Measurements from ENCODE around the gene HAUS1. TPM values are rescaled to one million over a fixed set of nuclear protein-coding genes. Genes with fewer than 3 reads are reported as not detected.

Gene HAUS1
- total RNA-seq, 1 experiment from 2014 or later, result 29.5 TPM

- H3K27me3 Mint-ChIP-seq (ENCODE audit: insufficient read depth, unreplicated experiment), result no peaks in the 10 kb centered on the region
- peaks cover 10% of the 10 kb centered on the region for H3K36me3 Mint-ChIP-seq (ENCODE audit: insufficient read depth, unreplicated experiment)
- Histone ChIP-seq H3K36me3 (ENCODE audit: control insufficient read depth, insufficient read depth, low read length) (no peaks in the 10 kb centered on the region), H3K4me3 (ENCODE audit: low read depth, low read length) (no peak overlapping the region), H3K9me3 (no peaks in the 10 kb centered on the region), H3K27me3 (replicated peaks; ENCODE audit: control insufficient read depth, insufficient read depth, low read length) (no peaks in the 10 kb centered on the region), H3K4me1 (no peaks in the 10 kb centered on the region)
- no peak overlapping the region for H3K4me3 Mint-ChIP-seq (ENCODE audit: unreplicated experiment)
- intact Hi-C loops (cut with micrococcal nuclease; ENCODE audit: unreplicated experiment), result no loop called here
- ChIA-PET POLR2A (no interaction called here), CTCF (no interaction called here)
- peaks cover 4% of the 10 kb centered on the region for H3K4me1 Mint-ChIP-seq (ENCODE audit: low read depth, unreplicated experiment)
- H3K27ac Mint-ChIP-seq (ENCODE audit: unreplicated experiment), result no peak overlapping the region
- TF ChIP-seq CTCF (IDR thresholded peaks at IDR 0.05; ENCODE audit: insufficient read depth in 1 of 2, low read depth in 1 of 2, low read length in 1 of 2, severe bottlenecking in 1 of 2, unreplicated experiment in 1 of 2), result no peak
- no peaks in the 10 kb centered on the region for H3K9me3 Mint-ChIP-seq (ENCODE audit: unreplicated experiment)
- DNase-seq, result no peak
- no TSS peak for BruUV-seq (replicated peaks)
Observed at GRCh38 chr18:46169464-46169941, 65.3 kb downstream of the HAUS1 start.

- Histone ChIP-seq H3K4me3 (ENCODE audit: low read depth, low read length) (no peak overlapping the region), H3K4me1 (no peaks in the 10 kb centered on the region), H3K36me3 (ENCODE audit: control insufficient read depth, insufficient read depth, low read length) (no peaks in the 10 kb centered on the region), H3K27me3 (replicated peaks; ENCODE audit: control insufficient read depth, insufficient read depth, low read length) (no peaks in the 10 kb centered on the region), H3K9me3 (no peaks in the 10 kb centered on the region)
- DNase-seq, result no peak
- intact Hi-C loops (cut with micrococcal nuclease; ENCODE audit: unreplicated experiment), result loop anchor here (5.0 kb wide), 1 partner anchor 41 kb away; no protein-coding TSS in a partner anchor
- H3K36me3 Mint-ChIP-seq (ENCODE audit: insufficient read depth, unreplicated experiment), result peaks cover 10% of the 10 kb centered on the region
- peak overlapping the region; percentile 45 for H3K4me3 Mint-ChIP-seq (ENCODE audit: unreplicated experiment)
- no TSS peak for BruUV-seq (replicated peaks)
- ChIA-PET CTCF (no interaction called here), POLR2A (no interaction called here)
- H3K27ac Mint-ChIP-seq (ENCODE audit: unreplicated experiment), result no peak overlapping the region
- peaks cover 4% of the 10 kb centered on the region for H3K4me1 Mint-ChIP-seq (ENCODE audit: low read depth, unreplicated experiment)
- no peaks in the 10 kb centered on the region for H3K27me3 Mint-ChIP-seq (ENCODE audit: insufficient read depth, unreplicated experiment)
- H3K9me3 Mint-ChIP-seq (ENCODE audit: unreplicated experiment), result no peaks in the 10 kb centered on the region
- no peak for TF ChIP-seq CTCF (IDR thresholded peaks at IDR 0.05; ENCODE audit: insufficient read depth in 1 of 2, low read depth in 1 of 2, low read length in 1 of 2, severe bottlenecking in 1 of 2, unreplicated experiment in 1 of 2)
Observed at GRCh38 chr18:46171331-46171730, 67.1 kb downstream of the HAUS1 start.

GRCh38 chr18:46173393-46174341 is 69.5 kb downstream of the HAUS1 start:
- POLR2A ChIA-PET, result no interaction called here
- TF ChIP-seq CTCF (IDR thresholded peaks at IDR 0.05; ENCODE audit: insufficient read depth in 1 of 2, low read depth in 1 of 2, low read length in 1 of 2, severe bottlenecking in 1 of 2, unreplicated experiment in 1 of 2), result peak; percentile 55 to 83
- H3K27me3 Mint-ChIP-seq (ENCODE audit: insufficient read depth, unreplicated experiment), result no peaks in the 10 kb centered on the region
- CTCF ChIA-PET, result interaction anchor here (0.6 to 1.7 kb wide), 15 partner anchors 11 to 488 kb away, joined by 3 to 8 read pairs (median 3); partner anchors contain the start of gene HAUS1
- H3K27ac Mint-ChIP-seq (ENCODE audit: unreplicated experiment), result peak overlapping the region; percentile 94
- peak; percentile 85 for DNase-seq
- no TSS peak for BruUV-seq (replicated peaks)
- no peaks in the 10 kb centered on the region for H3K27me3 ChIP-seq (replicated peaks; ENCODE audit: control insufficient read depth, insufficient read depth, low read length)
- H3K4me1 Mint-ChIP-seq (ENCODE audit: low read depth, unreplicated experiment), result peaks cover 4% of the 10 kb centered on the region
- H3K4me3 Mint-ChIP-seq (ENCODE audit: unreplicated experiment), result peak overlapping the region; percentile 97
- H3K36me3 ChIP-seq (ENCODE audit: control insufficient read depth, insufficient read depth, low read length), result no peaks in the 10 kb centered on the region
- peaks cover 15% of the 10 kb centered on the region for H3K36me3 Mint-ChIP-seq (ENCODE audit: insufficient read depth, unreplicated experiment)
- intact Hi-C loops (cut with micrococcal nuclease; ENCODE audit: unreplicated experiment), result loop anchor here (2.0 to 5.0 kb wide), 2 partner anchors 25 to 39 kb away; no protein-coding TSS in a partner anchor
- peak overlapping the region; percentile 80 for H3K4me3 ChIP-seq (ENCODE audit: low read depth, low read length)
- no peaks in the 10 kb centered on the region for H3K4me1 ChIP-seq
- H3K9me3 Mint-ChIP-seq (ENCODE audit: unreplicated experiment), result no peaks in the 10 kb centered on the region
- no peaks in the 10 kb centered on the region for H3K9me3 ChIP-seq
